Endothelial cell (in vitro differentiated cells): ENCODE results near the gene NXN. TPM values are rescaled to one million over a fixed set of nuclear protein-coding genes. Genes with fewer than 3 reads are reported as not detected.

Experiments
- DNase-seq: peaks from one replicate; pipeline ENCODE4 v3.0.0; 2021; ENCODE audit warnings: low spot score
- H3K27ac Mint-ChIP-seq: one replicate; pipeline ENCODE4 v1.8.0; 2021; ENCODE audit warnings: mixed read lengths, inconsistent platforms; ENCODE audit not compliant: unreplicated experiment
- H3K27me3 Mint-ChIP-seq: one replicate; pipeline ENCODE4 v1.8.0; 2021; ENCODE audit warnings: mild to moderate bottlenecking, moderate library complexity, mixed read lengths, inconsistent platforms; ENCODE audit not compliant: unreplicated experiment
- H3K36me3 Mint-ChIP-seq: one replicate; pipeline ENCODE4 v1.8.0; 2021; ENCODE audit warnings: mild to moderate bottlenecking, low read depth, mixed read lengths, inconsistent platforms; ENCODE audit not compliant: unreplicated experiment
- H3K4me1 Mint-ChIP-seq: one replicate; pipeline ENCODE4 v1.8.0; 2021; ENCODE audit warnings: mild to moderate bottlenecking, mixed read lengths, inconsistent platforms; ENCODE audit not compliant: unreplicated experiment
- H3K4me3 Mint-ChIP-seq: one replicate; pipeline ENCODE4 v1.8.0; 2021; ENCODE audit warnings: mild to moderate bottlenecking, mixed read lengths, inconsistent platforms; ENCODE audit not compliant: unreplicated experiment
- H3K9me3 Mint-ChIP-seq: one replicate; pipeline ENCODE4 v1.8.0; 2021; ENCODE audit warnings: mixed read lengths, inconsistent platforms; ENCODE audit not compliant: unreplicated experiment
- CTCF ChIP-seq: fragments of 200-600 bp; sonication (generic); IDR thresholded peaks from one replicate; pipeline ENCODE4 v1.5.0; 2021; ENCODE audit warnings: antibody characterized with exemption; ENCODE audit not compliant: unreplicated experiment
- total RNA-seq: library from RNA; stranded (reverse); fragmentation: NEBNext Ultra II Directional; extraction: Animal tissue kit (Norgen Biotek cat#: 25700); gene quantifications from one replicate; pipeline ENCODE4 v1.2.1, GENCODE V29; 2021; ENCODE audit not compliant: unreplicated experiment

The NXN gene
- total RNA-seq, 1 donor from 2014 or later: 53.9 TPM

DNA sequence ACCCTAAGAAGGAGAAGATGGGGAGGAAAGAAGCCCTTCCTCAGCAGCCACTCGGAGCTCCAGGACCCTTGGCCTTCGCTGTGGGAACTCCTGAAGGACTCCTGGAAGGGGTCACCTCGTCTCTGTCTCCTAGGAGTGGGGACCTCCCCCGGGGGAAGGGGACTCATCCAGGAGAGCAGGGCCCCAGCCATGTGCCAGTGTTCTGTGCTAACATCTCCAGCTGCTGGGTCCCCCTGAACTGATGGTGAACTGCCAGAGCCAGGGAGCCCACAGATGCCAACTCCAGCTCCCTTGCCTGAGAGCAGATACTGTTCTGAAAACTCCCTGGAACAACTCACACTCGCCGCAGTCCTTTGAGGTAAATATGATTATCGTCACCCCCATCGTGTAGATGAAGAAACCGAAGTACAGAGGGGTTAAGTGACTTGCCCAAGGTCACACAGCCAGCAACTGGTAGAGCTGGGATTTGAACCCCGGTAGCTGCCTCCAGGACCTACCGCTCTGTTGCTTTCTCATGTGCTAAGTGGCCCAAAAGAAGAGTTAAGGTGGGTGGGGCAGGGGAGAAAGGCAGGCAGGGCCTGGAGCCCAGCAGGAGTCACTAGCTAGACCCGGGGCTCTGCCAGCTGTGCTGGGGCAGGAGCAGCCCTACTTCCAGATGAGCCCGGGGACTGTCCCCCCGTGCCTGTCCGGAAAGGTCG, 27.9 kb upstream of the NXN start:
- Mint-ChIP-seq H3K9me3 (no peaks in the 10 kb centered on the region), H3K4me1 (peaks cover 28% of the 10 kb centered on the region), H3K4me3 (no peak overlapping the region), H3K36me3 (peaks cover 19% of the 10 kb centered on the region), H3K27ac (no peak overlapping the region), H3K27me3 (peaks cover 6% of the 10 kb centered on the region)
- TF ChIP-seq CTCF: no peak
- no peak for DNase-seq

GRCh38 chr17:1006054-1006453, 26.5 kb upstream of the NXN start:
- Mint-ChIP-seq H3K36me3 (peaks cover 31% of the 10 kb centered on the region), H3K4me1 (peaks cover 36% of the 10 kb centered on the region), H3K27me3 (peaks cover 8% of the 10 kb centered on the region), H3K9me3 (no peaks in the 10 kb centered on the region), H3K4me3 (no peak overlapping the region), H3K27ac (no peak overlapping the region)
- DNase-seq: no peak
- no peak for TF ChIP-seq CTCF

DNA sequence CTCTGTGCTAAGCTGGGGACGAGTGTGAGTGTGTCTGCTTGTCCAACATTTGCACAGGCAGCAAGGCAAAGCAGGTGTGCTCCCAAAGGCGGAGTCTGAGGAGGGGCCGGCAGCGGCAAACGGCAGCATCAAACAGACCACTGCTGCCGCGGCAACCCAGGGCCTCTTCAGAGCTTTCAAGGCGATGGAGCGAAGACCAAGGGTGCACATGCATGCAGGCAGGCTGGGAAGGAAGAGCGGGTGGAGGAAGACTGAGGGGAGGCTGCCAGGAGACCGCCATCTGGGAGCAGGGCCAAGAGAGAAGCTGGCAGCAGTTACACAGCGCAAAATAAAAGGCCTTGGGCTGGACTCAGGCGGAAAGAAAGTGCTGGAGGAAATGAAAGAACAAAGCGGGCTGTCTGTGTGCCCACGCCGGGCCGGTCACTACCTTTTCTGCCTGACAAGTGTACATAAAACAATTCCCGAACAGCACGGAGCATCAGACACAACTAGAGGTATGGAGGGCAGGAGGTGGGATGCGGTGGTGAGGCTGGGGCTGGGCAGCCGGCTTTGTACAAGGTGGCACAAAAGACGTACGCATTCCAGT, 25.9 kb upstream of the NXN start:
- Mint-ChIP-seq H3K4me1 (peaks cover 42% of the 10 kb centered on the region), H3K27me3 (peaks cover 8% of the 10 kb centered on the region), H3K27ac (peak overlapping the region; percentile 72), H3K4me3 (no peak overlapping the region), H3K9me3 (no peaks in the 10 kb centered on the region), H3K36me3 (peaks cover 34% of the 10 kb centered on the region)
- no peak for TF ChIP-seq CTCF
- no peak for DNase-seq

DNA sequence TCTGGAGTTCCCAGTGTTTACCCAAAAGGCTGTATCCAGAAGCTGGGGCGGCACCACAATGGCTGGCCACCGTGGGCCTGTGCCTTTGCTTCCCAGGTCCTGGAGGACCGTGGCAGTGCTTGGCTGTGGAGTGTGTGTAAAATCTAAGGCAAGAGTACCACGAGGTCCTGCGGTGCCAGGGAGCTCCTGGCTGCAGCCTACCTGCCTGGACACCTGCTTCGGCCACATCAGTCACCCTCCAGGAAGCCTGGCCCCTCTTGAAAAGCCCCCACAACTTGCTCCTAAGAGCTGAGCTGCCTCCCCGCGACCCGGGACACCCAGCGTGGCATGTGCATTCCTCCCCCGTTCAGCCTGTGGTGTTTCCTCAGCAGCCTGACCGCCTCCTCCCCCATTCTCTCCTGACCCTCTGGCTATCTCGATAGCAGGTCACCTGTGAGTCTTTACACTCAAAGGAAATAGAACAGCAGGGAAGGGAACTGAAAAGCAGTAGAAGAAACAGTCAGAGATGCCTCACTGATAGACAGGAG, 25.3 kb upstream of the NXN start:
- no peaks in the 10 kb centered on the region for H3K9me3 Mint-ChIP-seq
- peaks cover 38% of the 10 kb centered on the region for H3K36me3 Mint-ChIP-seq
- H3K27me3 Mint-ChIP-seq: peaks cover 8% of the 10 kb centered on the region
- peaks cover 45% of the 10 kb centered on the region for H3K4me1 Mint-ChIP-seq
- no peak overlapping the region for H3K4me3 Mint-ChIP-seq
- no peak for TF ChIP-seq CTCF
- DNase-seq: no peak
- peak overlapping the region; percentile 72 for H3K27ac Mint-ChIP-seq
